GM12878 (cell line): ENCODE results near the gene TPCN2. TPM values are rescaled to one million over a fixed set of nuclear protein-coding genes. Genes with fewer than 3 reads are reported as not detected.
A peak's percentile ranks its signal among the peaks of the same experiment; 100 is the strongest.

Experiments used
- BACH1 ChIP-seq: fragments of 450-650 bp; IDR thresholded peaks from 2 replicates; pipeline ENCODE4 v1.6.1; 2017; ENCODE audit warnings: mild to moderate bottlenecking, borderline replicate concordance
- BRCA1 ChIP-seq: IDR thresholded peaks from 2 replicates; pipeline ENCODE4 v1.6.1; 2011; ENCODE audit warnings: low read depth, low read length, improper control_type of control experiment
- CBX5 ChIP-seq: sonication (generic); IDR thresholded peaks from 2 replicates; pipeline ENCODE4 v1.6.1; 2016; ENCODE audit warnings: low read depth, moderate library complexity, mild to moderate bottlenecking, inconsistent platforms
- CREB1 ChIP-seq: IDR thresholded peaks from 2 replicates; pipeline ENCODE4 v1.6.1; 2012; ENCODE audit warnings: low read depth, mild to moderate bottlenecking, inconsistent platforms
- HDAC6 ChIP-seq: fragments of 200-600 bp; sonication (generic); IDR thresholded peaks from one replicate; pipeline ENCODE4 v1.8.0; 2017; ENCODE audit warnings: antibody characterized with exemption; ENCODE audit not compliant: unreplicated experiment
- KLF5 ChIP-seq: fragments of 450-650 bp; IDR thresholded peaks from 2 replicates; pipeline ENCODE4 v1.6.1; 2014; ENCODE audit warnings: mild to moderate bottlenecking; ENCODE audit not compliant: partially characterized antibody
- MXI1 ChIP-seq: fragments of 150-350 bp; IDR thresholded peaks from 2 replicates; pipeline ENCODE4 v1.6.1; 2011; ENCODE audit warnings: low read depth, mild to moderate bottlenecking, inconsistent platforms, low read length, improper control_type of control experiment
- NR2C1 ChIP-seq: fragments of 450-650 bp; IDR thresholded peaks from 2 replicates; pipeline ENCODE4 v1.6.1; 2017; ENCODE audit warnings: antibody characterized with exemption, mild to moderate bottlenecking, moderate library complexity
- NR2F1 ChIP-seq: fragments of 450-650 bp; conservative IDR thresholded peaks from 2 replicates; pipeline ENCODE4 v1.6.1; 2017; ENCODE audit warnings: mild to moderate bottlenecking
- NRF1 ChIP-seq: conservative IDR thresholded peaks from 2 replicates; pipeline ENCODE4 v1.6.1; 2011; ENCODE audit warnings: mild to moderate bottlenecking, low read depth, low read length, improper control_type of control experiment
- PML ChIP-seq: IDR thresholded peaks from 2 replicates; pipeline ENCODE4 v1.6.1; 2012; ENCODE audit warnings: low read length, inconsistent platforms
- POLR2AphosphoS5 ChIP-seq: IDR thresholded peaks from 2 replicates; pipeline ENCODE4 v1.6.1; 2011; ENCODE audit warnings: mild to moderate bottlenecking, low read length, inconsistent platforms
- RFX5 ChIP-seq: IDR thresholded peaks from 2 replicates; pipeline ENCODE4 v1.6.1; 2011; ENCODE audit warnings: low read depth, low read length, improper control_type of control experiment
- SMARCA5 ChIP-seq: fragments of 450-650 bp; IDR thresholded peaks from 2 replicates; pipeline ENCODE4 v1.6.1; 2017; ENCODE audit warnings: mild to moderate bottlenecking
- STAT1 ChIP-seq: fragments of 450-650 bp; conservative IDR thresholded peaks from 2 replicates; pipeline ENCODE4 v1.6.1; 2014; ENCODE audit warnings: antibody characterized with exemption, mild to moderate bottlenecking
- STAT3 ChIP-seq: IDR thresholded peaks from 2 replicates; pipeline ENCODE4 v1.6.1; 2011; ENCODE audit warnings: low read depth, low read length, improper control_type of control experiment
- ZNF207 ChIP-seq: fragments of 450-650 bp; IDR thresholded peaks from 2 replicates; pipeline ENCODE4 v1.6.1; 2014; ENCODE audit warnings: antibody characterized with exemption, mild to moderate bottlenecking, borderline replicate concordance
- ZNF622 ChIP-seq: fragments of 450-650 bp; IDR thresholded peaks from 2 replicates; pipeline ENCODE4 v1.6.1; 2017; ENCODE audit warnings: mild to moderate bottlenecking, inconsistent platforms
- polyA plus RNA-seq, 11 experiments: library from polyadenylated mRNA; depleted of rRNA in 4 of 11; unstranded in 6 of 11; stranded (reverse) in 5 of 11; fragments of >200 nt; fragmentation: Nextera tagmentation in 4 of 11; fragmentation: Illumina TruSeq in 1 of 11; extraction: Ambion mirVana in 4 of 11; extraction: Trizol in 1 of 11; gene quantifications; 1 replicate in 1 of 11; 2 replicates in 10 of 11; pipeline versions ENCODE4 v1.2.1 to v1.2.3, GENCODE V29; 2011 to 2016; ENCODE audit warnings: inconsistent platforms in 2 of 11, missing spikeins in 2 of 11, low read depth in 1 of 11
- total RNA-seq, 4 experiments: library from RNA; depleted of rRNA in 3 of 4; stranded (reverse); fragments of >200 nt in 3 of 4; fragmentation: Illumina TruSeq in 1 of 4; extraction: Trizol in 1 of 4; gene quantifications; 2 replicates each; pipeline versions ENCODE4 v1.2.1 to v1.2.3, GENCODE V29; 2013 to 2021
- TF ChIP-seq, protein P1 (sequence below): fragments of 450-650 bp; IDR thresholded peaks from 2 replicates; pipeline ENCODE4 v1.6.1; 2017; ENCODE audit warnings: mild to moderate bottlenecking, moderate library complexity
- TF ChIP-seq, protein P2 (sequence below): IDR thresholded peaks from 2 replicates; pipeline ENCODE4 v1.6.1; 2011; ENCODE audit warnings: mild to moderate bottlenecking, low read depth, low read length, moderate library complexity; ENCODE audit not compliant: insufficient replicate concordance

The TPCN2 gene
- total and polyA plus RNA-seq, 10 of the 15 experiments (the other 5 are each of a cell fraction or from before 2014, with no cell fraction given): 1.7 to 18.4 (median 8.4) TPM

DNA sequence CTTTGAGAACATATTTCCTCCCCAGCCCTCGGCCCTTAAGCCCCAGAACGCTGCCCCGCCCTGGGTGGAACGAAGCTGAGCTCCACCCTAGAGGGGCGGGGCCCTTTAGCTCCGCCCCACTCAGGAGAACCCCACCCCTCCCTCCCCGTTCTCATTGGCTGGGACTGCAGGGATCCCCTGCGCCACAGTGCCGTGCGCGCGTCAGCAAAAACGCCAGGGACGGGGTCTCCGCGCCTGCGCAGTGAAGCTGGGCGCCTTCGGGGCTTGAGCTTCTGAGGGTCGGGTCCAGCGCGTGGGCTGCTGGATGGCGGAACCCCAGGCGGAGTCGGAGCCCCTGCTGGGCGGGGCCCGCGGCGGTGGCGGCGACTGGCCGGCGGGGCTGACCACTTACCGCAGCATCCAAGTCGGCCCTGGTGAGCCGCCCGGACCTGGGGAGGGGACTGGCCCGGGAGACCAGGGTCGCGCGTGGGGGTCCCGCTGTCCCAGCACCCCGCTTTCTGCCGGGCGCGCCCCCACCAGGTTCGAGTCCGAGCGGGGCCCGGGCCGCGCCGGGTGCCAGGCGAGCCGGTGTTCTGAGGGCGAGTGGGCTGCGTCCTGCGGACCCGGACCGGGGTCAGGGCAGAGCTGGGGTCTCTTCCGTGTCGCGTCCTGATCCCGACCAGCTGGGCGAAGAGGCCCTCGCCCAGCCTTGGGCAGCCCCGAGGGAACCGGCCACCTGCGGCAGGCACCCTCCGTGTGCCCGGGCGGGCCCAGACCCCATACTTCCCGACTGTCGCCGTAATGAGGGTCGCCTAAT, at the start of gene TPCN2 (continued):
- TF ChIP-seq, protein P1, sequence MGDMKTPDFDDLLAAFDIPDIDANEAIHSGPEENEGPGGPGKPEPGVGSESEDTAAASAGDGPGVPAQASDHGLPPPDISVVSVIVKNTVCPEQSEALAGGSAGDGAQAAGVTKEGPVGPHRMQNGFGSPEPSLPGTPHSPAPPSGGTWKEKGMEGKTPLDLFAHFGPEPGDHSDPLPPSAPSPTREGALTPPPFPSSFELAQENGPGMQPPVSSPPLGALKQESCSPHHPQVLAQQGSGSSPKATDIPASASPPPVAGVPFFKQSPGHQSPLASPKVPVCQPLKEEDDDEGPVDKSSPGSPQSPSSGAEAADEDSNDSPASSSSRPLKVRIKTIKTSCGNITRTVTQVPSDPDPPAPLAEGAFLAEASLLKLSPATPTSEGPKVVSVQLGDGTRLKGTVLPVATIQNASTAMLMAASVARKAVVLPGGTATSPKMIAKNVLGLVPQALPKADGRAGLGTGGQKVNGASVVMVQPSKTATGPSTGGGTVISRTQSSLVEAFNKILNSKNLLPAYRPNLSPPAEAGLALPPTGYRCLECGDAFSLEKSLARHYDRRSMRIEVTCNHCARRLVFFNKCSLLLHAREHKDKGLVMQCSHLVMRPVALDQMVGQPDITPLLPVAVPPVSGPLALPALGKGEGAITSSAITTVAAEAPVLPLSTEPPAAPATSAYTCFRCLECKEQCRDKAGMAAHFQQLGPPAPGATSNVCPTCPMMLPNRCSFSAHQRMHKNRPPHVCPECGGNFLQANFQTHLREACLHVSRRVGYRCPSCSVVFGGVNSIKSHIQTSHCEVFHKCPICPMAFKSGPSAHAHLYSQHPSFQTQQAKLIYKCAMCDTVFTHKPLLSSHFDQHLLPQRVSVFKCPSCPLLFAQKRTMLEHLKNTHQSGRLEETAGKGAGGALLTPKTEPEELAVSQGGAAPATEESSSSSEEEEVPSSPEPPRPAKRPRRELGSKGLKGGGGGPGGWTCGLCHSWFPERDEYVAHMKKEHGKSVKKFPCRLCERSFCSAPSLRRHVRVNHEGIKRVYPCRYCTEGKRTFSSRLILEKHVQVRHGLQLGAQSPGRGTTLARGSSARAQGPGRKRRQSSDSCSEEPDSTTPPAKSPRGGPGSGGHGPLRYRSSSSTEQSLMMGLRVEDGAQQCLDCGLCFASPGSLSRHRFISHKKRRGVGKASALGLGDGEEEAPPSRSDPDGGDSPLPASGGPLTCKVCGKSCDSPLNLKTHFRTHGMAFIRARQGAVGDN: peak; percentile 37; the same call in 1 of the 2 replicates
- TF ChIP-seq POLR2AphosphoS5 (peak; percentile 62; the same call in 1 of the 2 replicates), SMARCA5 (0 out of 2 replicates have a peak, but pooled peaks have one; percentile 16), KLF5 (no peak), NR2F1 (peak; percentile 48), MXI1 (no peak), HDAC6 (no peak), STAT1 (0 out of 2 replicates have a peak, but pooled peaks have one; percentile 64), NRF1 (peak; percentile 72), CBX5 (no peak), BACH1 (peak; percentile 91), BRCA1 (no peak), RFX5 (peak; percentile 48; the same call in 1 of the 2 replicates), NR2C1 (no peak), STAT3 (no peak), CREB1 (peak; percentile 93), ZNF207 (no peak), ZNF622 (no peak), PML (no peak)
- TF ChIP-seq, protein P2, sequence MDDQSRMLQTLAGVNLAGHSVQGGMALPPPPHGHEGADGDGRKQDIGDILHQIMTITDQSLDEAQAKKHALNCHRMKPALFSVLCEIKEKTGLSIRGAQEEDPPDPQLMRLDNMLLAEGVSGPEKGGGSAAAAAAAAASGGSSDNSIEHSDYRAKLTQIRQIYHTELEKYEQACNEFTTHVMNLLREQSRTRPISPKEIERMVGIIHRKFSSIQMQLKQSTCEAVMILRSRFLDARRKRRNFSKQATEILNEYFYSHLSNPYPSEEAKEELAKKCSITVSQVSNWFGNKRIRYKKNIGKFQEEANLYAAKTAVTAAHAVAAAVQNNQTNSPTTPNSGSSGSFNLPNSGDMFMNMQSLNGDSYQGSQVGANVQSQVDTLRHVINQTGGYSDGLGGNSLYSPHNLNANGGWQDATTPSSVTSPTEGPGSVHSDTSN: no peak
